ENCODE measurements around the gene BCAR3.

DNA sequence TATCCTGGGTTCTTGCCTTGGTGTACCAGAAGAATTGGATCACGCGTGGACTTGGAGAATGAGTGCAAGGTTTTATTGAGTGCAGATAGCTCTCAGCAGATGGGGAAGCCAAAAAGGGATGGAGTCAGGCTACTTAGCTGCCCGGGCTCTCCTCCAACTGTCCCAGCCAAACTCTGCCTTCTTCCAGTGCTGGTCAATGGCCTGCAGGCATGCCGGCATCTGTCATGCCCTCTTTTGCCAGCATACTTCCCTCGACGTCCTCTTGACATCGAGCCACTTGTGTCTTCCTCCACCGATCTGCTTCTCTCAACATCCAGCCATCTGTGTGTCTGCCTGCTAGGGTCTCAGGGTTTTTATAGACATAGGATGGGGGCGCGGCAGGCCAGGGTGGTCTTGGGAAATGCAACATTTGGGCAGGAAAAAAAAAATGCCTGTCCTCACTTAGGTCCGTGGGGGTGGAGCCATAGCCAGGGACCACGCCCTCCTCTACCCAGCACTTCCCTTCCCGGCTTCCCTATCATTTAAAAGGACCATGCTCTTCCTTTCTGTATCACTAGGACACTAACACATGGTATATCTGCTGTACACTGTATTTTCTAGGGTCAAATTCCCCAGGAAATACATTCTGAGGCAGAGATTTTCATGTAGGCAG is 47.0 kb upstream of the BCAR3 start:
- TF ChIP-seq GATA2 (IDR thresholded peaks at IDR 0.05; ENCODE audit: low read depth, low read length) (no peak), GATA3 (IDR thresholded peaks at IDR 0.05; ENCODE audit: low read depth, low read length) (no peak)

Measured in SH-SY5Y (cell line).